SK-N-SH (cell line): ENCODE results near the gene SMARCD1. TPM values are rescaled to one million over a fixed set of nuclear protein-coding genes. Genes with fewer than 3 reads are reported as not detected.

ENCODE experiments used
- CTCF ChIA-PET: fragments of 300-600, 350-600 bp; formaldehyde crosslinking; extraction: SDS; loops from one replicate; lab custom pipeline; 2021; lab: Yijun Ruan, JAX
- POLR2A ChIA-PET: fragments of 350-600 bp; sonication (Branson Sonifier 250); formaldehyde crosslinking; extraction: SDS; loops from one replicate; lab custom pipeline; 2020; ENCODE audit warnings: antibody characterized with exemption, inconsistent platforms; lab: Yijun Ruan, JAX
- DNase-seq: peaks from one replicate; pipeline ENCODE4 v3.0.0; 2012
- H2AFZ ChIP-seq: fragments of 200-600 bp; sonication (generic); 2 replicates; pipeline ENCODE4 v1.8.1; 2016; ENCODE audit warnings: antibody characterized with exemption, mild to moderate bottlenecking, low read depth
- H3F3A ChIP-seq: fragments of 200-600 bp; sonication (generic); replicated peaks from 2 replicates; pipeline ENCODE3; 2016; ENCODE audit warnings: antibody characterized with exemption, mild to moderate bottlenecking; ENCODE audit not compliant: insufficient read depth
- H3K27ac ChIP-seq, 2 experiments: fragments of 200-500 bp in 1 of 2; fragments of 200-600 bp in 1 of 2; sonication (Bioruptor generic) in 1 of 2; sonication (generic), shearing (Covaris generic) in 1 of 2; 2 replicates each; pipeline versions ENCODE4 v1.5.1 to v1.6.1; 2014 to 2016; ENCODE audit warnings: low read depth in 2 of 2, inconsistent platforms in 1 of 2, low read length in 1 of 2, mild to moderate bottlenecking in 1 of 2, mixed read lengths in 1 of 2
- H3K27me3 ChIP-seq: fragments of 200-600 bp; sonication (generic), shearing (Covaris generic); 2 replicates; pipeline ENCODE4 v1.6.1; 2016; ENCODE audit warnings: mixed run types; ENCODE audit not compliant: insufficient read depth
- H3K36me3 ChIP-seq, 2 experiments: fragments of 200-500 bp in 1 of 2; fragments of 200-600 bp in 1 of 2; sonication (Bioruptor generic) in 1 of 2; sonication (generic) in 1 of 2; replicated peaks in 1 of 2; 2 replicates each; pipeline versions ENCODE3 to v1.5.1; 2014 to 2016; ENCODE audit warnings: low read length in 1 of 2, mild to moderate bottlenecking in 1 of 2; ENCODE audit not compliant: insufficient read depth in 2 of 2, control insufficient read depth in 1 of 2
- H3K4me1 ChIP-seq, 2 experiments: fragments of 200-500 bp in 1 of 2; fragments of 200-600 bp in 1 of 2; sonication (Bioruptor generic) in 1 of 2; sonication (generic), shearing (Covaris generic) in 1 of 2; 2 replicates each; pipeline versions ENCODE4 v1.5.1 to v1.6.1; 2014 to 2016; ENCODE audit warnings: low read depth in 1 of 2, low read length in 1 of 2, mixed run types in 1 of 2; ENCODE audit not compliant: insufficient read depth in 2 of 2, control insufficient read depth in 1 of 2
- H3K4me2 ChIP-seq: fragments of 200-600 bp; sonication (generic), shearing (Covaris generic); 2 replicates; pipeline ENCODE4 v1.6.1; 2017; ENCODE audit warnings: mixed run types
- H3K4me3 ChIP-seq, 2 experiments: fragments of 200-500 bp in 1 of 2; fragments of 200-600 bp in 1 of 2; sonication (Bioruptor generic) in 1 of 2; sonication (generic), shearing (Covaris generic) in 1 of 2; 2 replicates each; pipeline versions ENCODE4 v1.5.1 to v1.8.1; 2014 to 2016; ENCODE audit warnings: low read depth in 2 of 2, inconsistent platforms in 1 of 2, low read length in 1 of 2, mild to moderate bottlenecking in 1 of 2, mixed read lengths in 1 of 2, moderate library complexity in 1 of 2
- H3K79me2 ChIP-seq: fragments of 200-600 bp; sonication (generic); 2 replicates; pipeline ENCODE4 v1.8.1; 2017; ENCODE audit warnings: mild to moderate bottlenecking; ENCODE audit not compliant: insufficient read depth
- H3K9ac ChIP-seq: fragments of 200-600 bp; sonication (generic); 2 replicates; pipeline ENCODE4 v1.6.1; 2017; ENCODE audit warnings: mixed run types
- H3K9me2 ChIP-seq: fragments of 200-600 bp; sonication (generic); 2 replicates; pipeline ENCODE4 v1.6.1; 2017; ENCODE audit warnings: mixed run types
- H3K9me3 ChIP-seq: fragments of 200-600 bp; sonication (generic); 2 replicates; pipeline ENCODE4 v1.6.1; 2017; ENCODE audit warnings: mixed run types, mild to moderate bottlenecking, moderate library complexity
- H4K20me1 ChIP-seq: fragments of 200-600 bp; sonication (generic); 2 replicates; pipeline ENCODE4 v1.6.1; 2017; ENCODE audit warnings: mild to moderate bottlenecking, mixed run types; ENCODE audit not compliant: insufficient read depth
- CHD2 ChIP-seq: fragments of 150-350 bp; IDR thresholded peaks from 2 replicates; pipeline ENCODE4 v1.6.1; 2018; ENCODE audit warnings: low read length; ENCODE audit not compliant: partially characterized antibody
- ELF1 ChIP-seq: IDR thresholded peaks from 2 replicates; pipeline ENCODE4 v1.4.0; 2012
- EP300 ChIP-seq, 2 experiments: IDR thresholded peaks; 2 replicates each; pipeline versions ENCODE4 v1.4.0 to v1.6.1; 2012; ENCODE audit warnings: borderline replicate concordance in 1 of 2, low read depth in 1 of 2, low read length in 1 of 2
- FOXJ3 ChIP-seq: sonication (generic); formaldehyde crosslinking; IDR thresholded peaks from 2 replicates; pipeline ENCODE4 v1.5.1; 2020; ENCODE audit warnings: mild to moderate bottlenecking, missing genetic modification reagents
- FOXM1 ChIP-seq: IDR thresholded peaks from 2 replicates; pipeline ENCODE4 v1.4.0; 2012; ENCODE audit warnings: low read depth, mild to moderate bottlenecking
- GABPA ChIP-seq: IDR thresholded peaks from 2 replicates; pipeline ENCODE4 v1.4.0; 2012; ENCODE audit warnings: low read depth, mild to moderate bottlenecking
- MEF2A ChIP-seq: IDR thresholded peaks from 2 replicates; pipeline ENCODE4 v1.4.0; 2012; ENCODE audit warnings: low read depth, borderline replicate concordance
- RCOR1 ChIP-seq: fragments of 150-350 bp; IDR thresholded peaks from 2 replicates; pipeline ENCODE4 v1.6.1; 2017; ENCODE audit warnings: antibody characterized with exemption, low read length
- RXRA ChIP-seq: IDR thresholded peaks from 2 replicates; pipeline ENCODE4 v1.4.0; 2012; ENCODE audit warnings: low read depth, mild to moderate bottlenecking, borderline replicate concordance
- WGBS: methylation state at CpG from one replicate; pipeline ENCODE4 v1.1.6; 2017; ENCODE audit warnings: low lambda C conversion rate; 5-methylcytosine and 5-hydroxymethylcytosine counted together
- polyA plus RNA-seq, 3 experiments: library from polyadenylated mRNA; depleted of rRNA; stranded (reverse); fragments of >200 nt; gene quantifications; 2 replicates each; pipeline ENCODE4 v1.2.3, GENCODE V29; 2012
- TF ChIP-seq, protein P1 (sequence below): fragments of 150-350 bp; IDR thresholded peaks from 2 replicates; pipeline ENCODE4 v1.6.1; 2016; ENCODE audit warnings: mild to moderate bottlenecking, low read depth, low read length

Gene SMARCD1
- polyA plus RNA-seq, 1 of the 3 experiments (the other 2 are of a cell fraction), result 58.5 TPM

DNA sequence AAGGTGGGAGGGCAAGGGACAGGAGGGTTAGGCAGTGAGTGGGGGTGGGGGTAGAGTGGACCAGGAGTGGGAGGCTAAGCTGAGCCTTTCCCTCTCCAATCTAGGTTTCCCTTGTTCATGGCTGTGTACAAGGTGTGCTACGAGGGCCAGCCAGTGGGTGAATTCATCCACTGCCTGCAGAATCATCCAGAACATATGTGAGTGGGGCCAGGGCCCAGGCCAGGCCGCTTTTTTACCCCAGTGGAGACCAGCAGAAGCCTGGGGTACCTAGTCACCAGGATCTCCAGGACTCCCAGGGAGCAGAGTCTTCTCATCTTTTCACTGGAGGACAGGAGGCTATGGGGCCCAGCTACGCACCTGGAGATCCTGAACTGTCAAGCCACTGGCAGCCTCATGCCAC lies 24.2 kb downstream of the SMARCD1 start:
- Histone ChIP-seq H3F3A (peaks cover 15% of the 10 kb centered on the region), H3K27ac (no peak overlapping the region), H3K27me3 (no peaks in the 10 kb centered on the region), H2AFZ (no peak overlapping the region), H3K4me2 (no peak overlapping the region), H3K9me2 (no peaks in the 10 kb centered on the region), H3K4me3 (no peak overlapping the region), H3K36me3 (no peaks in the 10 kb centered on the region), H3K79me2 (peaks cover 17% of the 10 kb centered on the region), H4K20me1 (peaks cover 9% of the 10 kb centered on the region; the same call in 1 of the 2 replicates), H3K9me3 (no peaks in the 10 kb centered on the region), H3K4me1 (peaks cover 12 to 19% of the 10 kb centered on the region in 2 experiments; a peak in 2 of 4 replicates), H3K9ac (no peak overlapping the region)
- 89% methylated on average over 3 of the region's 3 CpGs for WGBS
- CTCF ChIA-PET, result interaction anchor here (0.9 to 5.5 kb wide), 9 partner anchors 11 to 142 kb away, joined by 3 to 96 read pairs (median 23); partner anchors contain the start of genes GPD1 and SMARCD1
- POLR2A ChIA-PET, result interaction anchor here (1.0 kb wide), 2 partner anchors 25 to 58 kb away, joined by 3 read pairs; partner anchors contain the start of gene CERS5
- no peak for DNase-seq
- TF ChIP-seq RXRA (no peak), GABPA (no peak), ELF1 (no peak), CHD2 (no peak), EP300 (IDR thresholded peaks at IDR 0.05; ENCODE audit: borderline replicate concordance in 1 of 2, low read depth in 1 of 2, low read length in 1 of 2) (no peak)
- TF ChIP-seq, protein P1, sequence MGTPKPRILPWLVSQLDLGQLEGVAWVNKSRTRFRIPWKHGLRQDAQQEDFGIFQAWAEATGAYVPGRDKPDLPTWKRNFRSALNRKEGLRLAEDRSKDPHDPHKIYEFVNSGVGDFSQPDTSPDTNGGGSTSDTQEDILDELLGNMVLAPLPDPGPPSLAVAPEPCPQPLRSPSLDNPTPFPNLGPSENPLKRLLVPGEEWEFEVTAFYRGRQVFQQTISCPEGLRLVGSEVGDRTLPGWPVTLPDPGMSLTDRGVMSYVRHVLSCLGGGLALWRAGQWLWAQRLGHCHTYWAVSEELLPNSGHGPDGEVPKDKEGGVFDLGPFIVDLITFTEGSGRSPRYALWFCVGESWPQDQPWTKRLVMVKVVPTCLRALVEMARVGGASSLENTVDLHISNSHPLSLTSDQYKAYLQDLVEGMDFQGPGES, result no peak

DNA sequence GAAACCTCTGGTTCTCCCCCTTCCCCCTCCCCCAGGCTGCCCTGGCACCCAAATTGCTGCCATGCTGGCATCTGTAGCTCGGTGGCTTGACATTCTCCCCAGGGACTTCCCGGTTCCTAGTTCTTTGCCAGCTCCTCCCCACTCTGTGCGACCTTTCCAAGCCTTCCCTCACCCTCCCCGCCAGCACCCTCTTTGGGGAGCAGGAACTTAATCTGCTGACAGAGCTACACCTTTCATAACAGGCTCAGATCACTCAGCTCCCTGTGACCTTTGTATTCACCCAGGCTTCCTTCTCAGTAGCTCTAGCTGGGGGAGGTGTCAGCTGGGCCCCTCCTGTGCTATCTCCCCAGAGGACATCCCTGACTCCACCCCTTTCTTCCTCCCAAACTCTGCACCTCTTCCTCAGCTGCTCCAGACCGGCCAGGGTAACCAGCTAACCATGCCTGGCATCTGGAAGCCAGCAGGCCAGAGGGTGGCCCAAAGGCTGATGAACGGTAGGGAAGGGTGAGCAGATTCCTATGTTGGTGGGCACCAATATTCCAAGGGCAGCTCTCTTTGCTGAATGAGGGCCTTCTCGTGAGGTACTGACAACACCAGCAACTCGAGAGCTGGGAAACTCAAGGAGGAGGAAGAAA lies 25.1 kb downstream of the SMARCD1 start:
- Histone ChIP-seq H3K4me2 (no peak overlapping the region), H3K4me3 (no peak overlapping the region), H4K20me1 (peaks cover 9% of the 10 kb centered on the region; the same call in 1 of the 2 replicates), H3F3A (peaks cover 15% of the 10 kb centered on the region), H2AFZ (peak overlapping the region; percentile 75), H3K4me1 (peaks cover 12 to 18% of the 10 kb centered on the region in 2 experiments; a peak in 2 of 4 replicates), H3K79me2 (peaks cover 26% of the 10 kb centered on the region), H3K9me2 (no peaks in the 10 kb centered on the region), H3K36me3 (no peaks in the 10 kb centered on the region), H3K27me3 (no peaks in the 10 kb centered on the region), H3K27ac (peak overlapping the region in 1 of 2 experiments; percentile 63; a peak in 2 of 4 replicates), H3K9ac (no peak overlapping the region), H3K9me3 (no peaks in the 10 kb centered on the region)
- 78% methylated on average over 8 of the region's 8 CpGs for WGBS
- ChIA-PET CTCF (interaction anchor here (0.6 to 5.5 kb wide), 22 partner anchors 12 to 625 kb away, joined by 3 to 96 read pairs (median 8); partner anchors contain the start of genes CERS5, GPD1, SMARCD1 and TMBIM6), POLR2A (interaction anchor here (0.7 to 3.4 kb wide), 5 partner anchors 19 to 57 kb away, joined by 3 to 23 read pairs (median 4); partner anchors contain the start of genes CERS5 and SMARCD1)
- no peak for DNase-seq
- no peak for TF ChIP-seq RCOR1
- TF ChIP-seq FOXJ3 (CRISPR knock-in tag), result no peak; the same call in 1 of the 2 replicates
- TF ChIP-seq MEF2A, result no peak
- no peak for TF ChIP-seq FOXM1
